Heart left ventricle (tissue), 16 donors: ENCODE data around the gene MAN2A1. TPM values are rescaled to one million over a fixed set of nuclear protein-coding genes. Genes with fewer than 3 reads are reported as not detected.

Source experiments
- ATAC-seq, 4 donors: fragments of 200-7000 bp; cut with Tn5 transposase; one replicate each; pipeline ENCODE4 v1.9.1; 2020 to 2022; ENCODE audit warnings: moderate library complexity in 4 of 4, mild to moderate bottlenecking in 3 of 4, moderate number of reproducible peaks in 1 of 4
- DNase-seq, 5 donors: peaks; one replicate each; pipeline ENCODE4 v3.0.0-alpha.2; 2020
- H3K27ac ChIP-seq, 12 donors: fragments of 200-600 bp; sonication (generic) in 4 of 12; one replicate each; pipeline versions ENCODE4 v1.5.0 to v1.8.0; 2016 to 2022; ENCODE audit warnings: mild to moderate bottlenecking in 2 of 12
- H3K27me3 ChIP-seq, 9 donors: fragments of 200-600 bp; sonication (generic) in 2 of 9; one replicate each; pipeline versions ENCODE4 v1.5.1 to v1.8.0; 2016 to 2022; ENCODE audit warnings: mild to moderate bottlenecking in 3 of 9
- H3K36me3 ChIP-seq, 9 donors: fragments of 200-600 bp; sonication (generic) in 2 of 9; one replicate each; pipeline versions ENCODE4 v1.5.0 to v1.8.0; 2018 to 2022; ENCODE audit warnings: mild to moderate bottlenecking in 2 of 9
- H3K4me1 ChIP-seq, 12 donors: fragments of 200-600 bp; sonication (generic) in 4 of 12; one replicate each; pipeline versions ENCODE4 v1.5.0 to v1.8.0; 2016 to 2022; ENCODE audit warnings: mild to moderate bottlenecking in 3 of 12
- H3K4me3 ChIP-seq, 12 donors: fragments of 200-600 bp; sonication (generic) in 4 of 12; one replicate each; pipeline versions ENCODE4 v1.5.0 to v1.8.0; 2017 to 2022; ENCODE audit warnings: mild to moderate bottlenecking in 9 of 12, moderate library complexity in 4 of 12
- H3K9me3 ChIP-seq, 12 donors: fragments of 200-600 bp; sonication (generic) in 4 of 12; one replicate each; pipeline versions ENCODE4 v1.5.0 to v1.8.0; 2016 to 2022; ENCODE audit warnings: mild to moderate bottlenecking in 1 of 12
- POLR2A ChIP-seq, 2 donors: fragments of 450-650 bp; IDR thresholded peaks; one replicate each; pipeline ENCODE4 v1.6.1; 2017; ENCODE audit warnings: antibody characterized with exemption in 2 of 2, mild to moderate bottlenecking in 2 of 2, moderate library complexity in 2 of 2
- WGBS, 4 donors: extraction: QIAGEN DNeasy Blood & Tissue Kit in 2 of 4; methylation state at CpG; one replicate each; pipeline versions ENCODE4 v1.1.5 to v1.1.7; 2013 to 2018; 5-methylcytosine and 5-hydroxymethylcytosine counted together
- intact Hi-C, 10 donors: fragments of 100-400 bp; cut with DNase I; formaldehyde crosslinking; loops; one replicate each; pipeline versions ENCODE4 v1.11.1 to v1.14.2; 2022
- polyA plus RNA-seq, 2 donors: library from polyadenylated mRNA; stranded (reverse); fragments of 200-250 nt; gene quantifications; one replicate each; pipeline ENCODE4 v1.2.3, GENCODE V29; 2013
- total RNA-seq, 9 donors: library from RNA; depleted of rRNA in 2 of 9; stranded (reverse); fragments of >200 nt in 2 of 9; fragmentation: NEBNext Ultra II Directional in 3 of 9; extraction: Animal tissue kit (Norgen Biotek cat#: 25700) in 3 of 9; gene quantifications; one replicate each; pipeline versions ENCODE4 v1.1.0 to v1.2.4, GENCODE V29; 2016 to 2023
- TF ChIP-seq, protein P1 (sequence below), 12 donors: fragments of 200-600 bp; sonication (generic) in 4 of 12; IDR thresholded peaks; one replicate each; pipeline versions ENCODE4 v1.5.0 to v1.8.0; 2018 to 2022; ENCODE audit warnings: antibody characterized with exemption in 12 of 12, mild to moderate bottlenecking in 5 of 12
- donor health status: ischemic (EF 13 %, LVEDD 7.1; RV severe dilation, severe dysfunction).
- donor health status: healthy with polysubstance abuse.
- donor health status: DM: no; HTN: yes; CAD: no.
- donor health status: DM: no; HTN: no; CAD: no.
- donor health status: ischemic (EF 25% LVEDD 6.9; RV normal size, moderate dysfunction).
- donor health status: ischemic (EF 25% LVEDD 5.7; RV mildly dilated, moderate dysfunction).
- donor health status: healthy.
- donor health status: DM: yes; HTN: yes; CAD: no.
- donor health status: ischemic (EF 35%, LVEDD 5.7; RV mildly dilated, moderate dysfunction).
- donor health status: nonischemic (EF 11% LVEDD 7.7; RV severe dilation, severe dysfunction).
- donor health status: DM: yes; HTN: yes; CAD: no.
- donor health status: PGD.
- donor health status: ischemic (EF 29% LVEDD 5.4; RV normal size, mild dysfunction).
- donor health status: nonischemic (EF 23%, LVEDD 6.1; RV moderate dilation, normal function).

Gene MAN2A1
- total and polyA plus RNA-seq, 11 donors = 2.0 to 22.9 (median 7.8) TPM

DNA sequence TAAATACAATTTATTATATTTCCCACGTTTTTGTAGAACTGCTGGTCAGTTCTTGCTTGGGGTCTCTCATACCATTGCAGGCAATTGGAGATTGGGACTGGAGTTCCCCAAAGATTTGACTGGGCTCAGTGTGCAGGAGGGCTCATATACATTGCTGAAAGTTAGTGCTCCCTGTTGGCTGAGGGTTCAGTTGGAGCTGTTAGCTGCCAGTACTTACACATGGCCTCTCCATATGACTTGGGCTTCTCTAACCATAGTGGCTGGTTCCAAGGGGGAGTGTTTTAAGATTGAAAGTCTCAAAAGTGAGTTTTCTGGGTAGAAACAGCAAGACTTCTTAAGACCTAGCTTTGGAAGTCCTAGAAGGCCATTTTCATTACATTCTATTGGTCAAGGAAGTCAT, 102.9 kb downstream of the MAN2A1 start:
- 67 to 84% (median 73%) methylated on average over 1 of the region's 1 CpG for WGBS, 4 donors
- peaks cover 0 to 42% (median 18%) of the 10 kb centered on the region in 9 donors for H3K36me3 ChIP-seq
- H3K4me3 ChIP-seq = no peak overlapping the region
- ATAC-seq (no peak), DNase-seq (no peak)
- TF ChIP-seq, protein P1, sequence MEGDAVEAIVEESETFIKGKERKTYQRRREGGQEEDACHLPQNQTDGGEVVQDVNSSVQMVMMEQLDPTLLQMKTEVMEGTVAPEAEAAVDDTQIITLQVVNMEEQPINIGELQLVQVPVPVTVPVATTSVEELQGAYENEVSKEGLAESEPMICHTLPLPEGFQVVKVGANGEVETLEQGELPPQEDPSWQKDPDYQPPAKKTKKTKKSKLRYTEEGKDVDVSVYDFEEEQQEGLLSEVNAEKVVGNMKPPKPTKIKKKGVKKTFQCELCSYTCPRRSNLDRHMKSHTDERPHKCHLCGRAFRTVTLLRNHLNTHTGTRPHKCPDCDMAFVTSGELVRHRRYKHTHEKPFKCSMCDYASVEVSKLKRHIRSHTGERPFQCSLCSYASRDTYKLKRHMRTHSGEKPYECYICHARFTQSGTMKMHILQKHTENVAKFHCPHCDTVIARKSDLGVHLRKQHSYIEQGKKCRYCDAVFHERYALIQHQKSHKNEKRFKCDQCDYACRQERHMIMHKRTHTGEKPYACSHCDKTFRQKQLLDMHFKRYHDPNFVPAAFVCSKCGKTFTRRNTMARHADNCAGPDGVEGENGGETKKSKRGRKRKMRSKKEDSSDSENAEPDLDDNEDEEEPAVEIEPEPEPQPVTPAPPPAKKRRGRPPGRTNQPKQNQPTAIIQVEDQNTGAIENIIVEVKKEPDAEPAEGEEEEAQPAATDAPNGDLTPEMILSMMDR (IDR thresholded peaks at IDR 0.05) = no peak
- no peak for TF ChIP-seq POLR2A (IDR thresholded peaks at IDR 0.05)
- no peaks in the 10 kb centered on the region for H3K9me3 ChIP-seq
- H3K4me1 ChIP-seq = no peaks in the 10 kb centered on the region
- intact Hi-C loops = no loop called here
- no peak overlapping the region for H3K27ac ChIP-seq
- H3K27me3 ChIP-seq = no peaks in the 10 kb centered on the region

DNA sequence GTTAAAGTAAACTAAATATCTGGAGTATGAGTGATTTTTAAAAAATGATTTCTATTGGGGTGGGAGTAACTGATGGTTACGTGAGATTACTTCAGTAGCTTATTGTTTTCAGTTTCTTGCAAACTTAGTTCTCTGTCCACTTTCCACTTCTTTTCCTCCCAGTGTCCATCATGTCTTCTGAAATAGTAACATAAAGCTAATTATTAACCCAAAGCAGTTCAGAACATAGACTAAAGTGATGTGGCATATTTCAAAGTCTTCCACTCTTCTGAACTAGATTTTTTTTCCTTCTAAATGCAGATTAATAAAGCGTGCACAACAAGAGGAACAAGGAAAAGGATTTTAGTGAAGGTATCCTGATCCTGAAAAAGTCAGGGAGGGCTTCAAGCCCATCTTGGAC, 114.1 kb downstream of the MAN2A1 start:
- Histone ChIP-seq H3K4me3 (no peak overlapping the region), H3K9me3 (peaks cover 0 to 1% (median 0%) of the 10 kb centered on the region in 12 donors), H3K27me3 (no peaks in the 10 kb centered on the region), H3K27ac (no peak overlapping the region), H3K4me1 (peaks cover 0 to 6% (median 0%) of the 10 kb centered on the region in 12 donors), H3K36me3 (peaks cover 0 to 6% (median under 1%) of the 10 kb centered on the region in 9 donors)
- WGBS, 4 donors = 94 to 96% (median 95%) methylated on average over 2 of the region's 2 CpGs
- no peak for DNase-seq
- TF ChIP-seq, protein P1 (IDR thresholded peaks at IDR 0.05) = no peak
- TF ChIP-seq POLR2A (IDR thresholded peaks at IDR 0.05) = no peak
- intact Hi-C loops = no loop called here
- ATAC-seq = no peak

DNA sequence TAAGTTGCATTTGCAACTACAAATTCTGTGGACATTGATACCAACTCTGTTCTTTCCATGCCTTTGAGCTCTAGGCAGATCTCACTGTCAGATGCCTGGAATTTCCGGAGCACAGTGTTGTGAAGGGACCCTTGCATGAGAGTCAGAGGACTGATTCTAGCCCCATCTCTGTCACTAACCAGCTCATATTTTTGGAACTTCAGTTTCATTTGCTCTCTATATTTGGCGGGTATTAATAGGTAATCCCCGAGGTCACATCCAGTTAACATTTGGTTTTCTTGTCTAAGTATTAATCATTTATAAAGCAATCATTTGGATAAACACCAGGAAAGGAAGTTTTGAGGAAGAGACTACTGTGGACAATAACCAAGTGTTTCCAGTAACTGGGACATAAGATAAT, 115.7 kb downstream of the MAN2A1 start:
- 55 to 65% (median 56%) methylated on average over 3 of the region's 3 CpGs for WGBS, 4 donors
- H3K4me3 ChIP-seq = no peak overlapping the region
- H3K27ac ChIP-seq = no peak overlapping the region
- no peaks in the 10 kb centered on the region for H3K27me3 ChIP-seq
- peaks cover 0 to 8% (median 2%) of the 10 kb centered on the region in 9 donors for H3K36me3 ChIP-seq
- intact Hi-C loops = no loop called here
- H3K4me1 ChIP-seq = peaks cover 0 to 6% (median 0%) of the 10 kb centered on the region in 12 donors
- no peak for TF ChIP-seq POLR2A (IDR thresholded peaks at IDR 0.05)
- TF ChIP-seq, protein P1 (IDR thresholded peaks at IDR 0.05) = no peak
- peaks cover 0 to 10% (median 0%) of the 10 kb centered on the region in 12 donors for H3K9me3 ChIP-seq
- no peak for DNase-seq
- ATAC-seq = no peak

DNA sequence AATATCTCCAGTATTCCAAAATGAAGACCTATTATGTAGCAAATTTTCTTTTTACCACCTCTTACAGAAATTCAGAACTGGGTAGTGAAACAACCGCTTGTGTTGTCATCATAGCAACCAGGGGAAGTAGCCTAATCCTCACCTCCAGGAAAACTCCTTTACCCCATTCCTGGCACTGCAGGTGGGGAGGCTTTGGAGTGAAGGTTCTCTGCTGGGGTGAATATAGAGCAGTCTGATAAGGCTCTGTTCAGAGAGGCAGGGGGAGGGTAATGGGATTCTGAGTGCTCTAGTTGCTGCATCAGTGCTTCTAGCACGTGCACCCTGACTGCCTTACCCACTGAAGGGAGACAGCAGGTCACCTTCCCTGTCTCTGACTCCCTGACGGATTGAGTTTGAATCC, 116.2 kb downstream of the MAN2A1 start:
- H3K4me1 ChIP-seq = peaks cover 0 to 6% (median 0%) of the 10 kb centered on the region in 12 donors
- H3K4me3 ChIP-seq = no peak overlapping the region
- H3K27ac ChIP-seq = no peak overlapping the region
- DNase-seq = no peak
- peaks cover 0 to 10% (median 0%) of the 10 kb centered on the region in 12 donors for H3K9me3 ChIP-seq
- ATAC-seq = no peak
- peaks cover 0 to 10% (median 2%) of the 10 kb centered on the region in 9 donors for H3K36me3 ChIP-seq
- intact Hi-C loops = no loop called here
- WGBS, 4 donors = 69 to 80% (median 73%) methylated on average over 3 of the region's 3 CpGs
- TF ChIP-seq POLR2A (IDR thresholded peaks at IDR 0.05) = no peak
- TF ChIP-seq, protein P1 (IDR thresholded peaks at IDR 0.05) = no peak
- no peaks in the 10 kb centered on the region for H3K27me3 ChIP-seq
